ENCODE results near the gene CDK5RAP3.
A peak's percentile ranks its signal among the peaks of the same experiment; 100 is the strongest.

The CDK5RAP3 gene

DNA sequence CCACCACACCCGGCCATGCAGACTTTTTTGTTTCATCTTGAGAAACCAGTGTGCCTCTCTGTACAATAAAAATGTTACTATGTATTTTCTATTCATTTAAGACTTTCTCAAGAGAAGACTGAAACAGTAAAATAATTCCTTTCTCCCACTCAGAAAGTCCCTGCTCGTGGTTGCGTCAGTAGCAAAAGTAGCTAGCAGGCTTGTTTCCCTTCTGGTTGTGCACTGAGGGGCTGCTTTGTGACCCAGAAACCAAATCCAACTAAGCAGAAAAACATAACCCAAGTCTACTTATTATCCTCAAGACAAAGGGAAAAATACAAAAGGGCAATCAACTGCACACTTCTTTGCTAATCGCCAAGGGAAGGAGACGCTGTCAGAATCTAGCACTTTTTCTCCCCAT is 33.0 kb upstream of the CDK5RAP3 start:
- Histone ChIP-seq H3K9ac (ENCODE audit: low read depth, low read length) (no peak overlapping the region), H3K4me3 (ENCODE audit: low read length) (no peak overlapping the region), H3K9me3 (replicated peaks; ENCODE audit: low read length) (no peaks in the 10 kb centered on the region), H3K4me1 (ENCODE audit: control insufficient read depth, insufficient read depth, low read length) (peaks cover 21% of the 10 kb centered on the region), H3K36me3 (ENCODE audit: insufficient read depth, low read length) (no peaks in the 10 kb centered on the region), H3K4me2 (ENCODE audit: low read length) (no peak overlapping the region), H3K27me3 (ENCODE audit: control insufficient read depth, insufficient read depth, low read length) (no peaks in the 10 kb centered on the region)

DNA sequence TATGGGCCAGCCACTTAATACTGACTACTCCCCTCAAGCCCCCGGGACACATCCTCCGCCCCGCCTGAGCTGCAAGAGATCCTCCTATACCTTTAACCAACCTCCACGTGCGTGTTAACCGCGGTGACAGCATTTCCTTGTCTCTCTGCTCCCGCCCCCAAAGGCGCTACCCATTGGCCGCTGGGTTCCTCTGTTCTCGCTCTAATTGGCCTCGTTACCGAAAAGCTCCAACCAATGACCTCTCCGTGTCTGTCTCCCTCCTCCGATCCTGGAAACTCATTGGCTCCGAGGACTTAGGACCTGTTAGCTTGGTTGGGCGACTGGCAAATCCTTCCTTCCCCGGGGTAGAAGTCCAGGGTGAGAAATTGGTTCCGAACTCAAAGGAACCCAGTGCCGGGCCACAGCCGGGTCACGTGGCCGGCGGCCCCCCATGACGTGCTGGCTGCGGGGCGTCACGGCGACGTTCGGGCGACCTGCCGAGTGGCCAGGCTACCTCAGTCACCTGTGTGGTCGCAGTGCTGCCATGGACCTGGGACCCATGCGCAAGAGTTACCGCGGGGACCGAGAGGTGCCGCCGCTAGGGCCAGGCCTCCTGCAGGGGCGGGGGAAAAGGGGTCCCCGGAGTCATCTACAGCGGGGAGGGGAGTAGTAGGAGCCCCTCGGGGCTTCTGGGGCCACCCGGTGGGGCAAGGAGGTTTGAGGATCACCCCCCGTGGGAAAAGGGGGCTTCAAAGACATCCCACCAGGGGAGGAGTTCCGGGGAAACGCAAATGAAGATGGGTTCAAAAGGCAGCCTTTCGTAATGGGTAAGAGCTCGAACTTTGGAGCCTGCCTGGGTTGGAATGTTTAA is 29.4 kb upstream of the CDK5RAP3 start, which contains the start of gene PNPO:
Gene PNPO (plus strand): TSS at position 326 of the 850 bp plus-strand sequence. CDS start 105 bp downstream, at position 431.
- no peaks in the 10 kb centered on the region for H3K9me3 ChIP-seq (replicated peaks; ENCODE audit: low read length)
- H3K36me3 ChIP-seq (ENCODE audit: insufficient read depth, low read length) = peaks cover 10% of the 10 kb centered on the region
- H3K4me2 ChIP-seq (ENCODE audit: low read length) = peak within 1 kb of the TSS; percentile 98
- H3K27me3 ChIP-seq (ENCODE audit: control insufficient read depth, insufficient read depth, low read length) = no peaks in the 10 kb centered on the region
- H3K9ac ChIP-seq (ENCODE audit: low read depth, low read length) = peak within 1 kb of the TSS; percentile 83
- H3K4me1 ChIP-seq (ENCODE audit: control insufficient read depth, insufficient read depth, low read length) = peaks cover 12% of the 10 kb centered on the region
- peak within 1 kb of the TSS; percentile 85 for H3K4me3 ChIP-seq (ENCODE audit: low read length)

DNA sequence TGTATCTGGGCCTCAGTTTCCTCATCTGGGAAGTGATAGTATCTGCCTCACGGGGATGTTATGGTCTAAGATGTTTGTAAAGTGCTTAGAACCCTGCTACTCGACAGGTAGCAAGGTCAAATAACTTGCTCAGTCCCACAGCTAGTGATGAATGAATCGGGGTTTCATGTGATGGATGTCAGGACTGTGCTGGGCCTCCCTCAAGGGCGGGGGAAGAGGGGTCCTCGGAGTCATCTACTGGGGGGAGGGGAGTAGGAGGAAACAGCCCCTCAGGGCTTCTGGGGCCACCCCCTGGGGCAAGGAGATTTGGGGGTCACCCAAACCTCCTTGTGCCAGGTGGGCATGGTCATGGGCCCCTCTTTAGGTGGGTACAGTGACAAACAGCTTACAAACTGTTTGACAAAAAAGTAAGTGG is 28.8 kb upstream of the CDK5RAP3 start:
- Histone ChIP-seq H3K27me3 (ENCODE audit: control insufficient read depth, insufficient read depth, low read length) (no peaks in the 10 kb centered on the region), H3K36me3 (ENCODE audit: insufficient read depth, low read length) (peaks cover 12% of the 10 kb centered on the region), H3K4me2 (ENCODE audit: low read length) (peak overlapping the region; percentile 98), H3K9ac (ENCODE audit: low read depth, low read length) (peak overlapping the region; percentile 83), H3K4me3 (ENCODE audit: low read length) (peak overlapping the region; percentile 85), H3K4me1 (ENCODE audit: control insufficient read depth, insufficient read depth, low read length) (peaks cover 13% of the 10 kb centered on the region), H3K9me3 (replicated peaks; ENCODE audit: low read length) (no peaks in the 10 kb centered on the region)

DNA sequence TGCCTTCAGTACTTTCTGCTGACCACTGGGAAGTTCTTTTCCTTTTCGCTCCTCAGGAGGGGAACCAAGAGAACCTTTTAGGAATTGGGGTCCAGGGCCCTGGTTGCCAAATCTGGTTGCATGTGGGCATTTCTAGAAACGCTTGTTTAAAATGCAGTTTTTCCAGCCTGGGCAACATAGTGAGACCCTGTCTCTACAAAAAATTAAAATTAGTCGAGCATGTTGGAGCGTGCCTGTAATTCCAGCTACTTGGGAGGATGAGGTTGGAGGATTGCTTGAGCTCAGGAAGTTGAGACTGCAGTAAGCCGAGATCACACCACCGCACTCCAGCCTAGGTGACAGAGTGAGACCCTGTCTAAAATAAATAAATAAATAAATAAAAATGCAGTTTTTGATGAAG is 28.3 kb upstream of the CDK5RAP3 start:
- no peaks in the 10 kb centered on the region for H3K9me3 ChIP-seq (replicated peaks; ENCODE audit: low read length)
- peak overlapping the region; percentile 98 for H3K4me2 ChIP-seq (ENCODE audit: low read length)
- H3K27me3 ChIP-seq (ENCODE audit: control insufficient read depth, insufficient read depth, low read length) = no peaks in the 10 kb centered on the region
- peak overlapping the region; percentile 83 for H3K9ac ChIP-seq (ENCODE audit: low read depth, low read length)
- H3K4me1 ChIP-seq (ENCODE audit: control insufficient read depth, insufficient read depth, low read length) = peaks cover 14% of the 10 kb centered on the region
- peak overlapping the region; percentile 85 for H3K4me3 ChIP-seq (ENCODE audit: low read length)
- H3K36me3 ChIP-seq (ENCODE audit: insufficient read depth, low read length) = peaks cover 12% of the 10 kb centered on the region

DNA sequence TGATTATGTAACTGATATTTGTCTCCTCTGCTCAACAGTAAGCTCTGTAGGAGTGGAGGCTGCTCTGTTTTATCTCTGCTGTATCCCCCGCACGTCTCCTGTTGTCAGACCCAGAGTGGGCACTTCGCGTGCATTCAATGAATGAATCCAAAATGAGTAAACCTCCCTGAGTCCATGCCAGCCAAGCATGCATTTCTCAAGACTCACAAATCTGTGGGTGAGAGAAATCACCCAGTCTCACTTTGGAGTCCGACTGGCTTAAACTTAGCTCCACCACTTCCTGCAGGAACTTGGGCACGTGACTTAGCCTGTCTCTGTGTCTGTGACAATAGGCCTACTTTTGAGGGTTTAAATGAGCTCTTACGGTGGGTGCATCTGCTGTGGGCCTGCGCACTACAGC is 25.8 kb upstream of the CDK5RAP3 start:
- H3K4me3 ChIP-seq (ENCODE audit: low read length) = no peak overlapping the region
- H3K36me3 ChIP-seq (ENCODE audit: insufficient read depth, low read length) = peaks cover 17% of the 10 kb centered on the region
- H3K9me3 ChIP-seq (replicated peaks; ENCODE audit: low read length) = no peaks in the 10 kb centered on the region
- H3K9ac ChIP-seq (ENCODE audit: low read depth, low read length) = no peak overlapping the region
- H3K4me2 ChIP-seq (ENCODE audit: low read length) = no peak overlapping the region
- no peaks in the 10 kb centered on the region for H3K27me3 ChIP-seq (ENCODE audit: control insufficient read depth, insufficient read depth, low read length)
- peaks cover 27% of the 10 kb centered on the region for H3K4me1 ChIP-seq (ENCODE audit: control insufficient read depth, insufficient read depth, low read length)

DNA sequence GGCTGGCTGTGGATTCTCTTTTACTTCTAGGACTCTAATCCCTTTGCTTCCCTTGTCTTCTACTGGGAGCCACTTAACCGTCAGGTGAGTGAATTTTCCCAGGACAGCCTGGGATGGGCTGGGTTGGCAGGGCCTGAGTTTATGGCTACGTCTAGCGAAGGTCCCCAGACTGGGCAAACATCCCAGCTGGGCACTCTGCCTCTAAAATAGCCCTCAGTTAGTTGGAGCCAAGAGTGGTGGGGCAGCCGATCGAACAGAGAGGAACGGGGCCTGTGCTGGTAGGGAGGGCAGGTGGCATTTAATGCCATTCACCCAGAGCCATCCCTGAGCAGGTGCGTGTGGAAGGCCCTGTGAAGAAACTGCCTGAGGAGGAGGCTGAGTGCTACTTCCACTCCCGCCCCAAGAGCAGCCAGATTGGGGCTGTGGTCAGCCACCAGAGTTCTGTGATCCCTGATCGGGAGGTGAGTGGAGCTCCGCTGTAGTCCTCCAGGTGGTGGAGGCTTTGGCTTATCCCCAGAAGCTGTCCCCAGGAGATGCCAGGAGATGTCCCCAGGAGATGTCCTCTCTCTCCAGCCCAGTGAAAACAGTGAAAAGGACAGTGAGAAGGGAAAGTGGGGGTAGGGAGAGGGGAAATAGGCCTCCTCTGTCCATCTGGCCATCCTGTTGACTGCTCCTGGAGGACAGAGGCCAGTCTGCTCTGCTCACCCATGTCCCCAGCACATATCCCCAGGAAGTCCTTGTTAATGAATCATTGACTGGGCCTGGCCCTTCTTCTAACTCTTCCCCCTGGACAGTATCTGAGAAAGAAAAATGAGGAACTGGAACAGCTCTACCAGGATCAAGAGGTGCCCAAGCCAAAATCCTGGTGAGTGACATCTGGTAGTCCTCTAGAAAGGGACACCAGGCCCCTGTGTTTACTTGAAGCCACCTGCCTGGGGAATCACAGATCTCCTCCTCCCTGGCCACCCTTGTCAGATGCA is 25.1 kb upstream of the CDK5RAP3 start:
- Histone ChIP-seq H3K4me1 (ENCODE audit: control insufficient read depth, insufficient read depth, low read length) (peaks cover 25% of the 10 kb centered on the region), H3K4me2 (ENCODE audit: low read length) (no peak overlapping the region), H3K4me3 (ENCODE audit: low read length) (no peak overlapping the region), H3K9me3 (replicated peaks; ENCODE audit: low read length) (no peaks in the 10 kb centered on the region), H3K36me3 (ENCODE audit: insufficient read depth, low read length) (peaks cover 17% of the 10 kb centered on the region), H3K9ac (ENCODE audit: low read depth, low read length) (no peak overlapping the region), H3K27me3 (ENCODE audit: control insufficient read depth, insufficient read depth, low read length) (no peaks in the 10 kb centered on the region)

DNA sequence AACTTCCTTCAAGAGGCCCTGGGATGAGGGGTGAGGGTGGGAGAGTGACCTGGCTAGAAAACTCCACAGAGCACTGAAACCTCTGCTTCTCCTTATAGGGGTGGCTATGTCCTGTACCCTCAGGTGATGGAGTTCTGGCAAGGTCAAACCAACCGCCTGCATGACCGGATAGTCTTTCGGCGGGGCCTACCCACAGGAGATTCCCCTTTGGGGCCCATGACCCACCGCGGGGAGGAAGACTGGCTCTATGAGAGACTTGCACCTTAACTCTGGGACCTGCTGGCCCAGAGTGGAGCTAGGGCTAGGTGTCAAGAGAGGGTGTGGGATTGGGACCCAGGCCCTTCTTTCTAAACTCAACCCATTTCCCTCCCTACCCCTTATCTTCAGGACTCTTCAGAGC is 24.4 kb upstream of the CDK5RAP3 start:
- Histone ChIP-seq H3K36me3 (ENCODE audit: insufficient read depth, low read length) (peaks cover 17% of the 10 kb centered on the region), H3K9ac (ENCODE audit: low read depth, low read length) (no peak overlapping the region), H3K4me3 (ENCODE audit: low read length) (no peak overlapping the region), H3K4me2 (ENCODE audit: low read length) (no peak overlapping the region), H3K9me3 (replicated peaks; ENCODE audit: low read length) (no peaks in the 10 kb centered on the region), H3K4me1 (ENCODE audit: control insufficient read depth, insufficient read depth, low read length) (peaks cover 22% of the 10 kb centered on the region), H3K27me3 (ENCODE audit: control insufficient read depth, insufficient read depth, low read length) (no peaks in the 10 kb centered on the region)

DNA sequence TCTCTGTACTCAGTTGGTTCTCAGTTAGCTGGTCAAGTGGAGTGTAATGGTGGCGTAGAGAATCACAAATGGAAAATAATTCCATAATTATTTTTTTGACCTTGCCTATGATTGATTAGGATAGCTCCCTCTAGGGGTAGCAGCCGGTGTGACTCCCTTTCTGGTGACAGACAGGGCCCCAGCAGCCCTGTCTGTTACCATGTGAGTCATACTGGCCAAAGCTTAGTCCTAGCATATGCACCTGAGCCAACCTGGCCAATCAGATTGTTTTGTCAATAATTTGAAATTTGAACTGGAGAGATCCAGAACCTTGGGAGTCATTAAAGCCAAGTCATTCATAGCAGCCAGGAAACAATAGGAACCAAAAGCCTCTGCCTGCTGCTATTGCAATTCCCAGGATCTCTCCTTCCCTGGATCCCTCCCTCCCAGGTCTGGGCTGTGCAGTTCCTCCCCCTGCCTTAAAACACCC is 23.9 kb upstream of the CDK5RAP3 start:
- Histone ChIP-seq H3K4me2 (ENCODE audit: low read length) (no peak overlapping the region), H3K27me3 (ENCODE audit: control insufficient read depth, insufficient read depth, low read length) (no peaks in the 10 kb centered on the region), H3K9me3 (replicated peaks; ENCODE audit: low read length) (no peaks in the 10 kb centered on the region), H3K36me3 (ENCODE audit: insufficient read depth, low read length) (peaks cover 17% of the 10 kb centered on the region), H3K4me1 (ENCODE audit: control insufficient read depth, insufficient read depth, low read length) (peaks cover 20% of the 10 kb centered on the region), H3K9ac (ENCODE audit: low read depth, low read length) (no peak overlapping the region), H3K4me3 (ENCODE audit: low read length) (no peak overlapping the region)

DNA sequence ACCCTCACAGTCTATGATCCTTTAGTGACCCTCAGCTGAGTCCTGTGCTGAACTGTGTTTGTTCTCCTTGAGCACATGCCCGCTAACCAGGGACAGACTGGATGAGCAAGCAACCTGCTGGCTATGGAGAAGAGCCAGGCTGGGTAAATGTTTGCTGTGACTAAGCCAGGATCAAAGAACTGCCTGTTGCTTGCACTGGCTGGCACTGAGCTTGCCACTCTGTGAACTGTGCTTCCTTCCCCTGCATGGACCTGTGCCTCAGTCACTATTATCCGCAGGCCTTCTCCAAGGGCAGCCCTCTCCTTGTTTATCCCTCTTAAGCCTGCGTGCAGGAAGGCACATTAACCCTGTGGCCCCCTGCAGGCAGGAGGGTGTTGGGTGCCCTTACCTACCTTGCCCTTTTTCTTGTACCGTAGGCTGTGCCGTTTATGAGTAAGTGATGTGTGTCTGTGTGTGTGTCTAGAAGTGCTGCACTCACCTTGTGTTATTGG is 22.2 kb upstream of the CDK5RAP3 start:
- H3K9me3 ChIP-seq (replicated peaks; ENCODE audit: low read length) = no peaks in the 10 kb centered on the region
- no peaks in the 10 kb centered on the region for H3K27me3 ChIP-seq (ENCODE audit: control insufficient read depth, insufficient read depth, low read length)
- no peak overlapping the region for H3K9ac ChIP-seq (ENCODE audit: low read depth, low read length)
- H3K36me3 ChIP-seq (ENCODE audit: insufficient read depth, low read length) = peaks cover 17% of the 10 kb centered on the region
- no peak overlapping the region for H3K4me2 ChIP-seq (ENCODE audit: low read length)
- H3K4me3 ChIP-seq (ENCODE audit: low read length) = no peak overlapping the region
- H3K4me1 ChIP-seq (ENCODE audit: control insufficient read depth, insufficient read depth, low read length) = peaks cover 15% of the 10 kb centered on the region

DNA sequence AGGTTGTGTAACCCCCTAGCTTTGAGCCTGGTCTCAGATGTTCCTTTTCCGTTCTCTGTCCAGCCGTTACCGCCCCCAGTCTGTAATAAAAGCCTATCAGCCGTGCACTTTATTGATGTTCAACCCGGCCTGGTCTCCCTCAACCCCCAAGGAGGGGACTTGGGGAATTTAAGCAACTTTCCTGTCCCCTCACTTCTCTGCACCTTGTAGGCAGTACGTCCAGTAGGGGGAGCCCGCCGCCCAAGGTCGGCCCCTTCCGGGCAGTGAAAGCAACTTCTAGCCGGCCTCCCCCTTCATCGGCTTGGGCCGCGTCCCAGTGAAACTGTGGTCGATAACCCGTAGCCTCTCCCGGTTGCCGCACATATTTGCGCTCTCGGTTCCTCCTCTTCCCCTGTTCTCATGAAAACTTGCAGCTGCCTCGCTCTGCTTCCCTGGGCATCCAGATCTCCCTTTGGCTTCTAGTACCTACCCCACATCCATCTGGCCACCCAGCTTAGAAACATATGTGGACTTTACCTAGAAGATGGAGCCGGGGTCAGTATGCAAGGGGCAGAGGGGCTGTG is 21.6 kb upstream of the CDK5RAP3 start:
- Histone ChIP-seq H3K4me2 (ENCODE audit: low read length) (peak overlapping the region; percentile 87), H3K9me3 (replicated peaks; ENCODE audit: low read length) (no peaks in the 10 kb centered on the region), H3K4me3 (ENCODE audit: low read length) (peak overlapping the region; percentile 60), H3K9ac (ENCODE audit: low read depth, low read length) (peak overlapping the region; percentile 69), H3K36me3 (ENCODE audit: insufficient read depth, low read length) (peaks cover 17% of the 10 kb centered on the region), H3K4me1 (ENCODE audit: control insufficient read depth, insufficient read depth, low read length) (peaks cover 15% of the 10 kb centered on the region), H3K27me3 (ENCODE audit: control insufficient read depth, insufficient read depth, low read length) (no peaks in the 10 kb centered on the region)

DNA sequence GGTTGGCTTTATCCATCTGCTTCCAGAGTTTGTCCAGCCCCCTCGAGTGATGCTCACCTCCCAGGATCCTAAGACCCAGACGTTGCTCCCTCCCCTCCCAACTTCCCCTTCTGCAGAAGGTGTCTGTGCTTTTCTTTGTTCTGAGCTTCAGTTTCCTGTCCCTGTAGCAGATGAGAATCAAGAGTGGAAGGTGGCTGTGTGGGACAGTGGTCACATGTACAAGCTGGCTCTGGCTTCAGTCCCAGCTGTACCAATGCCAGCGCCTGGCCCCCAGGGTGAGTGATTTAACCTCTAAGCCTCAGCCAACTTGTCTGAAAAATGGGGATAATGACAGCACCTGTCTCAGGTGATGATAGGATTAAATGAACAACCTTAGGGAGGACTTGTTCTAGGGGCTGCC is 21.0 kb upstream of the CDK5RAP3 start:
- H3K9ac ChIP-seq (ENCODE audit: low read depth, low read length) = peak overlapping the region; percentile 69

More for the DNA sequence above, 21.0 kb upstream of the CDK5RAP3 start:
- no peak overlapping the region for H3K4me2 ChIP-seq (ENCODE audit: low read length)
- peaks cover 17% of the 10 kb centered on the region for H3K36me3 ChIP-seq (ENCODE audit: insufficient read depth, low read length)
- H3K4me1 ChIP-seq (ENCODE audit: control insufficient read depth, insufficient read depth, low read length) = peaks cover 15% of the 10 kb centered on the region
- H3K4me3 ChIP-seq (ENCODE audit: low read length) = no peak overlapping the region
- no peaks in the 10 kb centered on the region for H3K9me3 ChIP-seq (replicated peaks; ENCODE audit: low read length)
- no peaks in the 10 kb centered on the region for H3K27me3 ChIP-seq (ENCODE audit: control insufficient read depth, insufficient read depth, low read length)

Data from skeletal muscle satellite cell (primary cell).